Esophagus (tissue), 2 donors: ENCODE data around the gene MAPK1. TPM values are rescaled to one million over a fixed set of nuclear protein-coding genes. Genes with fewer than 3 reads are reported as not detected.
A peak's percentile ranks its signal among the peaks of the same experiment; 100 is the strongest.
"Not testable (repeated sequence)": the region's sequence is repeated elsewhere in the genome, so short reads cannot be mapped to it uniquely, and the experiment has no call there.

ENCODE experiments used
- H3K27ac ChIP-seq, 2 donors: one replicate each; pipeline ENCODE4 v1.5.1; 2013; ENCODE audit warnings: low read depth in 2 of 2, mild to moderate bottlenecking in 2 of 2, inconsistent platforms in 1 of 2, low read length in 1 of 2, moderate library complexity in 1 of 2
- H3K27me3 ChIP-seq, 2 donors: one replicate each; pipeline ENCODE4 v1.6.1; 2013; ENCODE audit warnings: low read length in 2 of 2, control low read depth in 1 of 2, mild to moderate bottlenecking in 1 of 2; ENCODE audit not compliant: insufficient read depth in 2 of 2, control insufficient read depth in 1 of 2
- H3K36me3 ChIP-seq, 2 donors: one replicate each; pipeline ENCODE4 v1.6.1; 2013; ENCODE audit warnings: low read length in 1 of 2; ENCODE audit not compliant: control insufficient read depth in 2 of 2, insufficient read depth in 2 of 2
- H3K4me1 ChIP-seq, 2 donors: one replicate each; pipeline ENCODE4 v1.6.1; 2013; ENCODE audit warnings: low read length in 1 of 2; ENCODE audit not compliant: control insufficient read depth in 2 of 2, insufficient read depth in 2 of 2
- H3K4me3 ChIP-seq, 2 donors: one replicate each; pipeline ENCODE4 v1.5.1; 2013; ENCODE audit warnings: low read length in 2 of 2, mild to moderate bottlenecking in 2 of 2, low read depth in 1 of 2, moderate library complexity in 1 of 2
- H3K9me3 ChIP-seq, 2 donors: one replicate each; pipeline ENCODE4 v1.6.1; 2013; ENCODE audit warnings: mild to moderate bottlenecking in 2 of 2, low read depth in 1 of 2, low read length in 1 of 2, moderate library complexity in 1 of 2; ENCODE audit not compliant: control insufficient read depth in 2 of 2, insufficient read depth in 1 of 2
- WGBS, 2 donors: extraction: QIAGEN DNeasy Blood & Tissue Kit; methylation state at CpG; one replicate each; pipeline ENCODE4 v1.1.7; 2013; 5-methylcytosine and 5-hydroxymethylcytosine counted together
- polyA plus RNA-seq, 2 donors: library from polyadenylated mRNA; stranded (reverse); fragments of 200-250 nt; gene quantifications; one replicate each; pipeline ENCODE4 v1.2.3, GENCODE V29; 2013
- donor health status: healthy with polysubstance abuse.
- donor health status: Bipolar disorder and iron deficiency.

Gene MAPK1
- polyA plus RNA-seq: 10 to 100 TPM in 1 of 2 donors, 1 to 10 TPM in 1; 10.0 to 17.4 TPM

GRCh38 chr22:21867528-21868266 is at the start of gene MAPK1:
Gene MAPK1, minus strand, starts transcription at chr22:21867645. Its CDS starts 205 bp downstream, at chr22:21867440.
- no peaks in the 10 kb centered on the region for H3K9me3 ChIP-seq
- H3K27me3 ChIP-seq: no peaks in the 10 kb centered on the region
- peak within 1 kb of the TSS; percentile 77 to 96 for H3K4me3 ChIP-seq
- H3K27ac ChIP-seq: peak within 1 kb of the TSS; percentile 94 to 96
- no peaks in the 10 kb centered on the region for H3K4me1 ChIP-seq
- H3K36me3 ChIP-seq: no peaks in the 10 kb centered on the region
- 1% methylated on average over 58 to 74 of the region's 74 CpGs for WGBS, 2 donors

- 80 to 86% methylated on average over 4 of the region's 4 CpGs for WGBS, 2 donors
Observed at GRCh38 chr22:21916309-21916918, 49.0 kb upstream of the MAPK1 start.

GRCh38 chr22:21915624-21916308 is 48.3 kb upstream of the MAPK1 start:
- no peaks in the 10 kb centered on the region for H3K27me3 ChIP-seq
- H3K9me3 ChIP-seq: no peaks in the 10 kb centered on the region
- no peaks in the 10 kb centered on the region for H3K4me1 ChIP-seq
- H3K4me3 ChIP-seq: no peak overlapping the region
- H3K27ac ChIP-seq: no peak overlapping the region
- H3K36me3 ChIP-seq: peaks cover 0 to 4% of the 10 kb centered on the region in 2 donors
- WGBS, 2 donors: 92 to 96% methylated on average over 4 of the region's 4 CpGs

More at GRCh38 chr22:21916309-21916918, 49.0 kb upstream of the MAPK1 start:
- Histone ChIP-seq H3K36me3 (peaks cover 0 to 9% of the 10 kb centered on the region in 2 donors), H3K4me1 (no peaks in the 10 kb centered on the region), H3K27ac (no peak overlapping the region), H3K9me3 (no peaks in the 10 kb centered on the region), H3K4me3 (no peak overlapping the region), H3K27me3 (no peaks in the 10 kb centered on the region)

- not testable (repeated sequence) for H3K9me3 ChIP-seq, H3K4me1 ChIP-seq, H3K4me3 ChIP-seq, H3K36me3 ChIP-seq, H3K27ac ChIP-seq, H3K27me3 ChIP-seq
- WGBS, 2 donors: 93 to 95% methylated on average over 8 of the region's 8 CpGs
Observed at GRCh38 chr22:21914033-21914642, 46.7 kb upstream of the MAPK1 start.

- not testable (repeated sequence) for H3K4me3 ChIP-seq, H3K9me3 ChIP-seq, H3K36me3 ChIP-seq, H3K4me1 ChIP-seq, H3K27me3 ChIP-seq, H3K27ac ChIP-seq
- 86 to 91% methylated on average over 4 of the region's 4 CpGs for WGBS, 2 donors
Observed at GRCh38 chr22:21910367-21910766, 42.9 kb upstream of the MAPK1 start.

GRCh38 chr22:21909871-21910270 is 42.4 kb upstream of the MAPK1 start:
- H3K9me3 ChIP-seq: no peaks in the 10 kb centered on the region
- no peak overlapping the region for H3K27ac ChIP-seq
- 91 to 95% methylated on average over 2 of the region's 2 CpGs for WGBS, 2 donors
- H3K4me1 ChIP-seq: no peaks in the 10 kb centered on the region
- H3K4me3 ChIP-seq: no peak overlapping the region
- H3K36me3 ChIP-seq: no peaks in the 10 kb centered on the region
- H3K27me3 ChIP-seq: no peaks in the 10 kb centered on the region

- Histone ChIP-seq H3K27ac (no peak overlapping the region), H3K27me3 (no peaks in the 10 kb centered on the region), H3K36me3 (peaks cover 0 to 2% of the 10 kb centered on the region in 2 donors), H3K4me1 (no peaks in the 10 kb centered on the region), H3K9me3 (no peaks in the 10 kb centered on the region), H3K4me3 (no peak overlapping the region)
- 88 to 90% methylated on average over 7 of the region's 7 CpGs for WGBS, 2 donors
Observed at GRCh38 chr22:21907638-21908522, 40.4 kb upstream of the MAPK1 start.

- WGBS, 2 donors: 95 to 97% methylated on average over 9 to 11 of the region's 11 CpGs
- H3K27me3 ChIP-seq, H3K27ac ChIP-seq, H3K36me3 ChIP-seq, H3K4me3 ChIP-seq, H3K9me3 ChIP-seq, H3K4me1 ChIP-seq: not testable (repeated sequence)
Observed at GRCh38 chr22:21905234-21905633, 37.8 kb upstream of the MAPK1 start.
